Activated B cell treated with CpG ODN at 0.5 μM for 24 hours (primary cell): ENCODE data around the gene CNOT2. TPM values are rescaled to one million over a fixed set of nuclear protein-coding genes. Genes with fewer than 3 reads are reported as not detected.

Experiments used
- ATAC-seq: fragments of 200-7000 bp; cut with Tn5 transposase; one replicate; pipeline ENCODE4 v1.10.0; 2021; ENCODE audit warnings: low read depth, mild to moderate bottlenecking, moderate library complexity
- CTCF ChIA-PET: fragments of 350-600 bp; sonication (Branson Sonifier 250); formaldehyde crosslinking; loops from one replicate; lab custom pipeline; 2021; ENCODE audit warnings: antibody characterized with exemption; lab: Charles Lee
- POLR2A ChIA-PET: fragments of 350-600 bp; sonication (Branson Sonifier 250); formaldehyde crosslinking; loops from one replicate; lab custom pipeline; 2021; ENCODE audit warnings: antibody characterized with exemption; lab: Charles Lee
- DNase-seq: peaks from one replicate; pipeline ENCODE4 v3.0.0; 2022
- H3K27ac Mint-ChIP-seq: one replicate; pipeline ENCODE4 v1.8.0; 2020; ENCODE audit warnings: mixed read lengths
- H3K27me3 Mint-ChIP-seq: one replicate; pipeline ENCODE4 v1.8.0; 2021; ENCODE audit warnings: mixed read lengths
- H3K36me3 Mint-ChIP-seq: one replicate; pipeline ENCODE4 v1.8.0; 2021; ENCODE audit warnings: low read depth, mixed read lengths
- H3K4me1 Mint-ChIP-seq: one replicate; pipeline ENCODE4 v1.8.0; 2021; ENCODE audit warnings: mixed read lengths
- H3K4me3 Mint-ChIP-seq: one replicate; pipeline ENCODE4 v1.8.0; 2020; ENCODE audit warnings: mild to moderate bottlenecking, mixed read lengths
- H3K9me3 Mint-ChIP-seq: one replicate; pipeline ENCODE4 v1.8.0; 2020; ENCODE audit warnings: mixed read lengths
- intact Hi-C: fragments of 100-400 bp; cut with micrococcal nuclease; formaldehyde crosslinking; loops from one replicate; pipeline ENCODE4 v1.15.1; 2024
- total RNA-seq: library from RNA; stranded (reverse); gene quantifications from 2 replicates; pipeline ENCODE4 v1.2.3, GENCODE V29; 2022
- TF ChIP-seq, protein P1 (sequence below): fragments of 200-600 bp; IDR thresholded peaks from one replicate; pipeline ENCODE4 v1.8.0; 2022; ENCODE audit warnings: antibody characterized with exemption, mild to moderate bottlenecking

CNOT2 gene
- total RNA-seq, 1 donor from 2014 or later = 98.1 TPM

- H3K27ac Mint-ChIP-seq = no peak overlapping the region
- no peaks in the 10 kb centered on the region for H3K27me3 Mint-ChIP-seq
- ATAC-seq (no peak), DNase-seq (no peak)
- peaks cover 2% of the 10 kb centered on the region for H3K4me1 Mint-ChIP-seq
- H3K4me3 Mint-ChIP-seq = no peak overlapping the region
- TF ChIP-seq, protein P1, sequence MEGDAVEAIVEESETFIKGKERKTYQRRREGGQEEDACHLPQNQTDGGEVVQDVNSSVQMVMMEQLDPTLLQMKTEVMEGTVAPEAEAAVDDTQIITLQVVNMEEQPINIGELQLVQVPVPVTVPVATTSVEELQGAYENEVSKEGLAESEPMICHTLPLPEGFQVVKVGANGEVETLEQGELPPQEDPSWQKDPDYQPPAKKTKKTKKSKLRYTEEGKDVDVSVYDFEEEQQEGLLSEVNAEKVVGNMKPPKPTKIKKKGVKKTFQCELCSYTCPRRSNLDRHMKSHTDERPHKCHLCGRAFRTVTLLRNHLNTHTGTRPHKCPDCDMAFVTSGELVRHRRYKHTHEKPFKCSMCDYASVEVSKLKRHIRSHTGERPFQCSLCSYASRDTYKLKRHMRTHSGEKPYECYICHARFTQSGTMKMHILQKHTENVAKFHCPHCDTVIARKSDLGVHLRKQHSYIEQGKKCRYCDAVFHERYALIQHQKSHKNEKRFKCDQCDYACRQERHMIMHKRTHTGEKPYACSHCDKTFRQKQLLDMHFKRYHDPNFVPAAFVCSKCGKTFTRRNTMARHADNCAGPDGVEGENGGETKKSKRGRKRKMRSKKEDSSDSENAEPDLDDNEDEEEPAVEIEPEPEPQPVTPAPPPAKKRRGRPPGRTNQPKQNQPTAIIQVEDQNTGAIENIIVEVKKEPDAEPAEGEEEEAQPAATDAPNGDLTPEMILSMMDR = no peak
- H3K9me3 Mint-ChIP-seq = peaks cover 6% of the 10 kb centered on the region
- ChIA-PET POLR2A (no interaction called here), CTCF (no interaction called here)
- peaks cover 5% of the 10 kb centered on the region for H3K36me3 Mint-ChIP-seq
- intact Hi-C loops = no loop called here
Measured at GRCh38 chr12:70393787-70394499, 150.7 kb downstream of the CNOT2 start.

GRCh38 chr12:70398002-70398401 is 154.8 kb downstream of the CNOT2 start:
- POLR2A ChIA-PET = no interaction called here
- H3K4me3 Mint-ChIP-seq = no peak overlapping the region
- no peaks in the 10 kb centered on the region for H3K9me3 Mint-ChIP-seq
- no peak overlapping the region for H3K27ac Mint-ChIP-seq
- CTCF ChIA-PET = no interaction called here
- TF ChIP-seq, protein P1 = no peak
- ATAC-seq = no peak
- intact Hi-C loops = no loop called here
- no peaks in the 10 kb centered on the region for H3K27me3 Mint-ChIP-seq
- no peaks in the 10 kb centered on the region for H3K36me3 Mint-ChIP-seq
- no peak for DNase-seq
- H3K4me1 Mint-ChIP-seq = peaks cover 2% of the 10 kb centered on the region

GRCh38 chr12:70398862-70399261 is 155.6 kb downstream of the CNOT2 start:
- H3K4me3 Mint-ChIP-seq = no peak overlapping the region
- TF ChIP-seq, protein P1 = no peak
- no peaks in the 10 kb centered on the region for H3K27me3 Mint-ChIP-seq
- H3K4me1 Mint-ChIP-seq = peaks cover 2% of the 10 kb centered on the region
- intact Hi-C loops = no loop called here
- H3K36me3 Mint-ChIP-seq = no peaks in the 10 kb centered on the region
- H3K27ac Mint-ChIP-seq = no peak overlapping the region
- POLR2A ChIA-PET = no interaction called here
- DNase-seq (no peak), ATAC-seq (no peak)
- no peaks in the 10 kb centered on the region for H3K9me3 Mint-ChIP-seq
- CTCF ChIA-PET = interaction anchor here (1.2 kb wide), 1 partner anchor 60 kb away, joined by 3 read pairs; no protein-coding TSS in a partner anchor

DNA sequence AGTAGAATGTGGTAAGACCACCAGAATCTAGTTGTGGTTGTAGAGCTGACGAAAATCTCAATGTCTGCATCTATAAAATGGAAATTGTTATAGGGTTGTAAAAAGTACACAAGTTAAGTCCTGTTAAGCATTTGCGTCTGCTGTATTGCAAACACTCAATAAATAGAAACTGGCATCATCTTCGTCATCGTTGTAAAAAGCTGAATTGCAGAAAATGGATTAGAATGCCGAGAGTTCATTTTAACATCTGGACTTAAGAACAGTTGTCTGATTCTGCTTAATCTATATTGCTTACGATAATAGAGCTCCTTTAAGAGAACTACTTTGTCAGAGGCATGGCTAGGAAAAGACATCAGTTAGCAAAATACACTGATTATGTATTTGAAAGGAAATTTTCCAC is 156.1 kb downstream of the CNOT2 start:
- ATAC-seq = no peak
- H3K27me3 Mint-ChIP-seq = no peaks in the 10 kb centered on the region
- POLR2A ChIA-PET = no interaction called here
- no peaks in the 10 kb centered on the region for H3K36me3 Mint-ChIP-seq
- intact Hi-C loops = no loop called here
- CTCF ChIA-PET = interaction anchor here (1.2 kb wide), 1 partner anchor 60 kb away, joined by 3 read pairs; no protein-coding TSS in a partner anchor
- no peak overlapping the region for H3K27ac Mint-ChIP-seq
- H3K4me3 Mint-ChIP-seq = no peak overlapping the region
- H3K4me1 Mint-ChIP-seq = peaks cover 2% of the 10 kb centered on the region
- no peaks in the 10 kb centered on the region for H3K9me3 Mint-ChIP-seq
- TF ChIP-seq, protein P1 = no peak
- no peak for DNase-seq

GRCh38 chr12:70400124-70400523 is 156.9 kb downstream of the CNOT2 start:
- DNase-seq = no peak
- TF ChIP-seq, protein P1 = no peak
- POLR2A ChIA-PET = no interaction called here
- Mint-ChIP-seq H3K4me1 (peaks cover 2% of the 10 kb centered on the region), H3K36me3 (no peaks in the 10 kb centered on the region), H3K9me3 (no peaks in the 10 kb centered on the region), H3K27me3 (no peaks in the 10 kb centered on the region), H3K27ac (no peak overlapping the region), H3K4me3 (no peak overlapping the region)
- no peak for ATAC-seq
- intact Hi-C loops = no loop called here
- CTCF ChIA-PET = interaction anchor here (1.2 kb wide), 1 partner anchor 59 kb away, joined by 3 read pairs; no protein-coding TSS in a partner anchor
